ENCODE results near the gene ZNF319.

The ZNF319 gene

DNA sequence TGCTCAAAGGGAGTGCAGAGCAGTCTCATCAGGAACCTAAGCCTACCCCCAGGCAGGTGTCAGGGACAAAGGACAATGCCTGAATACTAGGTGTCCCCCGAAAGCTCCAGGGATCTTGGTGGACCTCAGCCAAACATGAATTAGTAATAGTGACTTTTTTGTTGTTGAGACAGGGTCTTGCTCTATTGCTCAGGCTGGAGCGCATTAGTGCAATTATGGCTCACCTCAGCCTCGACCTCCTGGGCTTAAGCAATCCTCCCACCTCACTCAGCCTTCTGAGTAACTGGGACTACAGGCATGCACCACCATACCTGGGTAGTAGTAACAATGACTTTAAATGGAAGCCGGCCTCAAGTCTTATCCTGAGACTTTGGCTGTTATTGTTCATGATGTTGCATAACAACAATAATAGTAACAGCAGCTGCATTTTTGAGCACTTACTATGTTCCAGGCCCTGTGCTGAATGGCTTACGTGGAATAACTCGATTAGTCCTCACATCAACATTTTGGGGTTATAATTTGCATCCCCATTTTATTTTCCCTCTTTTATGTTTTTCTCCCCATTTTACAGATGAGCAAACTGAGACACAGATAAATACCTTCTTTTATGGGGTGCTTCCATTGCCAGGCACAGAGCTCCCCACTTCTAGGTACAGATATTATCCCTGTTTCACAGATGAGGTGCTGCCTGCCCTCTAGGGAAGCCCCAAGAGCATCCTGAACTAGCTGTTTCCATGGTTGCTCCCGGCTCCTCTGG is 49.1 kb downstream of the ZNF319 start:
- DNase-seq: no peak

DNA sequence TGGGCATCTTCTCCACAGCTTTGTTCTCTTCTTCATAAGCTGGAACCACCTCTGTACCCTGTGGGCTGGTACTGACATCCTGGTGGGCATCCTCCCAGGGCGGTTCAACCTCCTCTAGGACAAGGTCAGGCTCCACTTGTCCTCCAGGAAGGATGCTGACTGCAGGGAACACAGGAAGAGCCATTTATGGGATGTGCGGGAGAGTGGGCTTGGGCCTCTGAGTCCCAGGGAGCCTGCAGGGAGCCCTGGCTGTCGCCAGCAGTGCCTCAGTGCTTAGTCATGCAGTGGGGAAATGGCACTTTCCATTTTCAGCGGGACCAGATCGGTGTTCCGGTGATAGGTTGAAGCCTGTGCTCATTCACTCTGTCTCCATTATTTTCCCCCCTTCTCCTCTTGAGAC is 50.1 kb downstream of the ZNF319 start:
- DNase-seq: no peak

GRCh38 chr16:57949595-57950238 is 50.8 kb downstream of the ZNF319 start:
- no peak for DNase-seq

DNA sequence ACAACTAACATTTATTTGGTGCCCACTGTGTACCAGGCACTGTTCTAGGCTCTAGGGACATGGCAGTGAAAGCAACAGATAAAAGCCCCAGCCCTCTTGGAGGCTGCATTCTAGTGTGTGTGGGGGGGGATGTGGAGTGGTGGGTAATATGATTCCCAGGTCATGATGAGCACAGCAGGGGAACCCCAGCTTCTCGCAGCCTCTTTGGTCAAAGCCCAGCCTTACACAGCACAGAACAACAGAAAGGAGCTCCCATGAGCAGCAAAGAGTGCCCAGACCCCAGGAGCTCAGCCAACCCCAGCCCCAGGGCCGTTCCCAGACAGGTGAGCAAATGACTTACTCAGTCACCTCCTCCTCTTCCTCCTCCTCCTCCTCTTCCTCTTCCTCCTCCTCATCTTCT is 51.5 kb downstream of the ZNF319 start:
- no peak for DNase-seq

DNA sequence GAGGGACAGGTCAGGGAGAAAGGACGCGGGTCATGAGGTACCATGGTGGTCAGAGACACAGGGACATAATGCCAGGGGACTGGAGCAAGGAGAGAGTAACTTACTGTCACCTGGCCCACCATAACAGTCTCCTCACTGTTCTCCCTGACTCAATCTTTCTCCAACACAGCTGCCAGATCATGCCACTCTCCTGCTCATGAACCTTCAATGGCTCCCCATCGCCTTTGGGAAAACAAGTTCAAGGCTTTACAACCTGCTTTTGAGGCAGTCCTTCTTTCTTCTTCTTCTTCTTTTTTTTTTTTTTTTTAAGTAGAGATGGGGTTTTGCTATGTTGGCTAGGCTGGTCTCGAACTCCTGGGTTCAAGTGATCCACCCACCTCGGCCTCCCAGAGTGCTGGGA is 52.4 kb downstream of the ZNF319 start:
- DNase-seq: no peak

GRCh38 chr16:57947261-57947660 is 53.2 kb downstream of the ZNF319 start:
- DNase-seq: no peak

- no peak for DNase-seq
Observed at GRCh38 chr16:57946181-57946801, 54.2 kb downstream of the ZNF319 start.

GRCh38 chr16:57945740-57946138 is 54.7 kb downstream of the ZNF319 start:
- DNase-seq: no peak

DNA sequence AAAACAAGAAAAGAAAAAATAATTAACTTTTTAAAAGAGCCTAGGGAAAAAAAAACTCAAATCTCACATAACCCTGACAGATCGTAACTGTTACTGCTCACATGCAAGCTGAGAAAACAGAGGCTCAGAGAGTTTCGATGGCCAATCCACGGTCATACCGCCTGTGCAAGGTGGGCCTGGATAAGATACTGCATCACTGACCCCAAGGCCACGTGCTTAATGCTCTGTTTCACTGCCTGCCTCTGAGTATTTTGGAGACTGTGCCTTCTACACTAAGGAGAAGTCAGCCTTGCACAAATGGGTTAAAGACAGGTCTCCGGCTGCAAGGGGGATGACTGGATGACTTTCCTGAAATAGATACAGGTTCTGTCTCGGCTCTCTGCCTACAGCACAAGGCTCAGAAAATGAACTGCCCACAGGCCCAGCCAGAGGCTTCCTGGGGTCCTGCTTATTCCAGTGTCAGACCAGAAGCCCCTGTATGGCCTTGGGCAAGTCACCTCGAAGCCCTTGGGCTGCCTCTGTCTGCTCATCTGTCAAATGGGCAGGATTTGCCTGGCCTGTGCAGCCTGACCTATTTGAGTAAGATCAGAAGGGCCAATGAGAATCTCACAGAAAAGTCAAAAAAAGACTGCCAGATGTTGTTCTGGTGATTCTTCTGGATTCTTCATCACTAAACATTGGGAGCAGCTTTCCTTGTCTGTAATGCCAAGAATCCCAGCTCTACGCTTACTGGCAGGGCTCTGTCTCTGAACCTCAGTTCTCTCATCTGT is 55.3 kb downstream of the ZNF319 start:
- DNase-seq: no peak

Measured in activated gamma-delta T cell (primary cell).